Esophagus squamous epithelium (tissue), 4 donors: ENCODE measurements around the gene OST4.

ENCODE experiments used
- CTCF ChIP-seq, 6 experiments: fragments of 450-650 bp in 4 of 6; fragments of 200-600 bp in 2 of 6; sonication (generic) in 2 of 6; IDR thresholded peaks; one replicate each; pipeline ENCODE4 v1.5.1; 2016 to 2019; ENCODE audit warnings: antibody characterized with exemption in 6 of 6, mild to moderate bottlenecking in 4 of 6, moderate library complexity in 4 of 6
- POLR2A ChIP-seq, 4 donors: fragments of 450-650 bp; IDR thresholded peaks; one replicate each; pipeline ENCODE4 v1.6.1; 2017; ENCODE audit warnings: antibody characterized with exemption in 4 of 4, mild to moderate bottlenecking in 4 of 4, moderate library complexity in 3 of 4

DNA sequence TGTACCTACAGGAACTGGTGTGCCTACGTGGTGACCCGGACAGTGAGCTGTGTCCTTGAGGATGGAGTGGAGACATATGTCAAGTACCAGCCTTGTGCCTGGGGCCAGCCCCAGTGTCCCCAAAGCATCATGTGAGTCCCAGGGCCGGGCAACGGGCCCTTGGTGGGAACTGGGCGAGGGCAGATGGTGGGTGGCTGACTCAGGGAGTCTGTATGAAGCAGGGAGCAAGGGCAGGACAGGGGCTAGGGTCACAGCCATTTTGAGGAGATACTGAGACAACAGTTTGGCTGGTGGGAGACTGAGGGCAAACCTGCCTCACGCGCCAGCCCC, 8.7 kb upstream of the OST4 start:
- no peak for TF ChIP-seq POLR2A (IDR thresholded peaks at IDR 0.05)
- TF ChIP-seq CTCF (IDR thresholded peaks at IDR 0.05): no peak
